ES-I3 (cell line): ENCODE results near the gene NOTCH1.

Experiments
- H3K36me3 ChIP-seq: 2 replicates; pipeline ENCODE4 v1.6.1; 2013; ENCODE audit warnings: mild to moderate bottlenecking, low read length, control low read depth, moderate library complexity; ENCODE audit not compliant: insufficient read depth
- H3K4me1 ChIP-seq: 2 replicates; pipeline ENCODE4 v1.6.1; 2013; ENCODE audit warnings: mild to moderate bottlenecking, control low read depth, low read length; ENCODE audit not compliant: insufficient read depth
- H3K9ac ChIP-seq: 2 replicates; pipeline ENCODE4 v1.6.1; 2013; ENCODE audit warnings: low read depth, mild to moderate bottlenecking, low read length, moderate library complexity
- H3K9me3 ChIP-seq: 2 replicates; pipeline ENCODE4 v1.6.1; 2013; ENCODE audit warnings: mild to moderate bottlenecking, low read length, moderate library complexity; ENCODE audit not compliant: control insufficient read depth, insufficient read depth

The NOTCH1 gene

DNA sequence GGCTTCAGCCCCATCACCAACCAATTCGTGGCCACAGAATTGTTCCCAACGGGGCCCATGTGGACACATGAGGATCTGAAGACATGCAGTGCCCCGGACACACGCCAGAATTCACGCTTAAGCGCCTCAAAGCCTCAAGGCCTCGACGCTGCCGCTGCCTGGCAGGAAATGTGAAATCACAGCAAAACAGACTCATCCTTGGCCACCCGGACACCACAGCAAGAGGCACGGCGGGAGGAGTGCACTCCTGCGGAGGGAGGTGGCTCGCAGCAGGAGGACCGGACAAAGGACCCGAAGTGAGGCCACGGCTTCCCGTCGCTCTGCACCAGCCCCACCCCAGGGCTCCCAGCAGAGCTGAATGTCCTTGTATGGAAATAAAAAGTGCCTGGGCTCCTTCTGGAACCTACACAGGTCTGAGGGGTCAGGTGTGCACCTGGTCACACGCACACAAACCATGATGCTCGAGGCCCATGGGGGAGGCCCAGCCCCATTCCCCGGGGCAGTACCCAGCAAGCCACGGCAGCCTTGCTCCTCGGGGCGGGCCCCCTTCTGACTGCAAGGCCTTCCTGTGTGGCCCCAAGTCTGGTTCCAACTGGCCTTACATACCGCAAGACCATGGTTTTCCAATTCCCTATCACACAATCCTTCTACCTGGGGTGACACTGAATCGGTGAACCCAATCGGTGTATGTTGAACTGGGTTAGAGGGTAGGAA lies 73.1 kb downstream of the NOTCH1 start:
- H3K9me3 ChIP-seq, result no peaks in the 10 kb centered on the region
- H3K4me1 ChIP-seq, result no peaks in the 10 kb centered on the region
- H3K36me3 ChIP-seq, result peaks cover 55% of the 10 kb centered on the region
- no peak overlapping the region for H3K9ac ChIP-seq

DNA sequence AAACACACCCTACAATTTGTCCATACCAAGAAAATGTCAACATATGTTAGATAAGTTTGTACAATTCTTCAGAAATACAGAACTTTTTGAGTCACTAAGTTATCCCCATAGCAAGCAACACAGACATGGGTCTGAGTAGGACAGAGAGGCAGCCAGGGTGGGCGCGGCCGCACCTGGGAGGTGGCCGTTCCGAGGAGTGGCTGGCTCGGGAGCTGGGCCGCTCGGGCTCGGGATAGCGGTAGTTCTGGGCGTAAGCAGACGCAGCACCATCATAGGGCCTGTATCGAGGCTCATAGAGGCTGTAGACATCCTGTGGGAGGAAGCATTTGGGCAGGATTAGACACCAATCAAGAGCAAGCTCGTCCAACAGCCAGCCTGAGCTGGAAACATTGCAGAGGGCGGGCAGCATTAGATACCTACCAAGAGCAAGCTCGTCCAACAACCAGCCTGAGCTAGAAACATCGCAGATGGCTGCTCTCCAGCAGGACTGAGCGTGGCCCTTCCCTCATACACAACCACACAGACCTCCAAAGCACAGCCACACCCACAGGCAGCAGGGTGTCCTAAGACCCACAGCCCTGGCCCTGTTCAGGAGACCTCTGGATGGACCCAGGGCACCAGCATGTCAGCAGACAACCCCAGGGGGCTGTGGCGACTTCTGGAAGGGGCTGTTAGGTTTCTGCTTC lies 73.9 kb downstream of the NOTCH1 start:
- peaks cover 49% of the 10 kb centered on the region for H3K36me3 ChIP-seq
- no peaks in the 10 kb centered on the region for H3K9me3 ChIP-seq
- no peaks in the 10 kb centered on the region for H3K4me1 ChIP-seq
- no peak overlapping the region for H3K9ac ChIP-seq

DNA sequence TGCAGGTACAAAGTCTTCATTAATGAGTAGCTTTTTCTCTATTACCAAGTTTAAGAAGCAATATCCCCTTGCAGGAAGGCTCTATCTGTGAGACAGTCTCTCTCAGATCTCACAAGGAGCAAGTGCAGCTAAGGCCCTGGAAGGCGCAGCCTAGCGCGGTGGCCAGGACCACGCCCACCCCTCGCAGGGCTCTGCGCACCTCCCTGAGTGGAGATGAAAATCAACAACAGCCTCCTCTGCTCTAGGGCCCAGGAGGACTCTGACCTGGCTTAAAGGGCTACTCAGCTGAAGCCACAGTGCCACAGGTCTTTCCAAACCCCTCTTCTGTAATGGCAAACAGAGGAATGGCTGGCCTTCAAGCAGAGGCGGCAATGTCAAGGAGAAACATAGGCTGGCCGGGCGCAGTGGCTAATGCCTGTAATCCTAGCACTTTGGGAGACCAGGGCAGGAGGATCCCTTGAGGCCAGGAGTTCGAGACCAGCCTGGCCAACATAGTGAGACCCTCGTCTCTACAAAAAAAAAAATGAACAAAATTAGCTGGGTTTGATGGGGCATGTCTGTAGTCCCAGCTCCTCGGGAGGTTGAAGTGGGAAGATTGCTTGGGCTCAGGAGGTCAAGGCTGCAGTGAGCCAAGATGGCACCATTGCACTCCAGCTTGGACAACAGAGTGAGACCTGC lies 74.9 kb downstream of the NOTCH1 start:
- no peak overlapping the region for H3K9ac ChIP-seq
- H3K9me3 ChIP-seq, result no peaks in the 10 kb centered on the region
- no peaks in the 10 kb centered on the region for H3K4me1 ChIP-seq
- peaks cover 44% of the 10 kb centered on the region for H3K36me3 ChIP-seq

DNA sequence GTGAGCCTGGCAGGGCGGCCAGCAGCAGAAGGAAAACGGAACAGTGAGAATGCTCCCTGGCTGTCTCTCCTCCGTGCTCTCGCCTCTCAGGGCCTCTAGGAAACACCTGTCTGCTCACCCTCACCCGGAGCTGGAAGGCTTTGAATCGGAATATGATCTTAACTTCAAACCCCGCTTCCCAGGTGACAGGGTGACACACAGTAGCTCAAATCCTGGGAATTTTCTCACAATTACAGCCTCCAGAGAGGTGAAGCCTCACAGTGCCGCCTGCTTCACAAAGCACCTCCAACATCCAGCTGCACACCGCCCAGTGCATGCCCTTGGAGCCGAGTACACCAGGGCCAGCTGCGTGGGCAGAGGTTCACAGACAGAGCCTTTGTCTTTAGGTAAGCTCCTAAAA lies 75.5 kb downstream of the NOTCH1 start:
- Histone ChIP-seq H3K4me1 (no peaks in the 10 kb centered on the region), H3K36me3 (peaks cover 44% of the 10 kb centered on the region)

DNA sequence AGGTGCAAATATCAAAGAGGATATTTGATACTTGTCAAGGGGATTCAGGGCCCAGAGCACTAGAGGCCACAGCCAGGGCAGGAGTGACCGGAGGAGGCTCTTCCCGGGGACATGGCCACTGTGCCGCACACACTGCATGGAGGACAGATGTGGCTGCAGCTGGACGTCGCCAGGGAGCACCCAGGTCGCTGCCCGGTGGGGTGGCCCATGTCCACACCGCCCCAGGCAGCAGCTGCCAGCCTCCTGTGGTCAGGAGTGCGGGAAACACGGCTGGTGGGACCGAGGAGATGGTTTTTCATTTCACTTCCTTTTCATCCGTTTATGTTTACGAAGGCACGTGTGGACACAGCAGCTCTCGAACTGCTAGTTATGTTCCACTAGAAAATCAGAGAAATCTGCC lies 78.1 kb downstream of the NOTCH1 start:
- no peaks in the 10 kb centered on the region for H3K9me3 ChIP-seq
- H3K4me1 ChIP-seq, result no peaks in the 10 kb centered on the region
- peaks cover 44% of the 10 kb centered on the region for H3K36me3 ChIP-seq
- H3K9ac ChIP-seq, result no peak overlapping the region

More for the DNA sequence above, 75.5 kb downstream of the NOTCH1 start:
- Histone ChIP-seq H3K9ac (no peak overlapping the region), H3K9me3 (no peaks in the 10 kb centered on the region)

DNA sequence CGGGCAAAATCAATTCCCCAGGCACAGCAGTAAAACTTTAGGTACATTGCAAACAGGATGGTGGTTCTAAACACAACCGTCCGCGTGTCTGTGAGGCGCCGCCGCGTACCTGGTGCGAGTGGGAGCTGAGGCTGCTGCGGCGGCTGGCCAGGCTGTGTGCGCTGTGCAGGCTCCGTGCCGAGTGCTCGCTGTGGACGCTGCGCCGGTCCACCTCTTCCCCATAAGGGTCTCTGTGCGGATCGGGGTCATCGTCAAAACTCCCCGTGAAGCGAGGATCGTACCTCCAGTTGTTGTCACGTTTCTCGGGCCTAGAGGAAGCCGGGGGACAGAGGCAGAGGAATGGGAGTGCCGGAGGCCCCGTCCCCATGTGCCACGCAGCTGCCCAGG lies 79.7 kb downstream of the NOTCH1 start:
- peaks cover 36% of the 10 kb centered on the region for H3K36me3 ChIP-seq
- H3K4me1 ChIP-seq, result no peaks in the 10 kb centered on the region
- H3K9ac ChIP-seq, result no peak overlapping the region
- no peaks in the 10 kb centered on the region for H3K9me3 ChIP-seq

DNA sequence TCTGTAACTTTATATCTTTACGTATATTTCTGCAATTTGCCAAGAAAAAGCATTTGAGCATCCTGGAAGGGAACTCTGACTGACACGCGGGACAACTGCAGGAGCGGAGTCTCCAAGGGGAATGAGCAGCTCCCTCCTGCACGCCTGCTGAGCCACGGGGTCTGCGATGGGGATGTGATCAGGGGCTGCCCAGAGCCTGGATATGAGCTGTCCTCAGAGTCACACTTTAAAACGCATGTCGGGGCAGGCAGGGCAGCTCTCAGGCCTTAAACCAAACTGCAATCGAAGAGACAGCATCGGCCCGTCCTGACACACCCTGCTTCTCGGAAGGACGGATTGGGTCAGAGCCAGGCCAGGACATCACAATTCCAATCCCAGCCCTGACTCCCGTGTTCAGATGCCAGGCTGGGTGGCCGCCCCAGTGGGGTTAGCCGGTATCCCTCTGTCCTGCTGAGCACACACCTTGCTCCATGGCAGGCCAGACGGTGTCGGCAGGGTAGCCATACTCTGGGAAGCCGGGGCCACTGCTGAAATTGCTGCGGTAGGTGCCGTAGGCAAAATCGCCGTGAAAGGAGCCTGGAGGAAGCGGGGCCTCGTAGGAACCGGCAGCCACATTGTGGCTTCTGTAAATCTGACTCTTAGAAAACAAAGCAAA lies 80.2 kb downstream of the NOTCH1 start:
- Histone ChIP-seq H3K9me3 (no peaks in the 10 kb centered on the region), H3K9ac (no peak overlapping the region), H3K4me1 (no peaks in the 10 kb centered on the region), H3K36me3 (peaks cover 41% of the 10 kb centered on the region)

DNA sequence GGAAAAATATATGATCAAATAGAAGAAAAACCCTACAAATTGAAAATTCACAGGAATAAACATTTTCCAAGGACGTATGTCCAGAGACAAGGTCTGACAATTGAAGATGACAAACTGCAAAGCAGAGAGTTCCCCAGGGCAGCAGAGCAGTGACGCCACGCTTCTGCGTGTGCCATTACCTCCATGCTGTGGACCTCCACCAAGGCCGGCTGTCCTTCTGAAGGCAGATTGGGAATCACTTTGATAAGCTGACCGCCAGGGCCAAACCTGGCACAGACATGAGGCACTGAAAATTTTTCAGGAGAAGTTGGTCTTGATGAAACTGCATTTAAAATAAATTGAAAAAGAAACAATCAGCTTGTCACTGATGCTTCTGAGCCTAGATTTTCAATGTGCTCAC lies 81.6 kb downstream of the NOTCH1 start:
- Histone ChIP-seq H3K9me3 (no peaks in the 10 kb centered on the region), H3K36me3 (peaks cover 51% of the 10 kb centered on the region), H3K4me1 (no peaks in the 10 kb centered on the region), H3K9ac (no peak overlapping the region)

DNA sequence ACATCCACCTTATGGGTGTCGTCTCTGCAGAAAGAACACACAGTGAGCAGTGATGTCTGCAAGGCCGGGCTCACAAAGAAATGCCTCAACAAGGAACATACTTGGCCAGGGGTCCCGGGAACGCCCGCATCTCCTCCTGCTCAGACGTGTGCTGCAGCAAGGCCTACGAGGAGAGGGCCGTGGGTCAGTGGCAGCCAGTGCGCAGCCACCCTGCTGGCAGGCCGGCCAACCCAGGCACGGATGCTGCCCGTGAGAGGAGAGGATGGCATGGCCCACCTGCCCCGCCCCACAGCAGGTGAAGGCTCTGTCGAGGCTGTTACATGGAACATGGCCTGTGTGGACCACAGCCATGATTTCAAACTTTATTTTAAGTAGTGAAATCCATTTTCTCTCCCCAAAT lies 82.3 kb downstream of the NOTCH1 start:
- no peaks in the 10 kb centered on the region for H3K9me3 ChIP-seq
- peaks cover 54% of the 10 kb centered on the region for H3K36me3 ChIP-seq
- H3K9ac ChIP-seq, result no peak overlapping the region
- no peaks in the 10 kb centered on the region for H3K4me1 ChIP-seq

DNA sequence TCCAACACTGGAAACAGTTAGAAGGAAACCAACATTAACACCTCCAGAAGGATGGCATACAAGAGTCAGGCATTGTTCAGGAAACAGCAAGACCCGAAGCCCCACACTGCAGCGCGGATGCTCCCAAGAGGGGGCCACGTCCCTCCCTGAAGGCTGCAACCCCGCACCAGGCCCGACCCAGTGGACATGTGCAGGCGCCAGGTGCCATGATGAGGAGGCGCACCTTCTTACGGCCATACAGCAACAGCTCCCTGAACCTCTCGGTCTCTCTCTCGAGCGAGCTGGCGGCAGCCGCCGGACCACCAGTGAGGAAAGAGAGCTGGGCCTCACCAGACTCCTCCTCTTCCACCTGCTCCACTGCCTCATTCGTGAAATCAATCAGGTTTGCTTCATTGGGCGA lies 83.2 kb downstream of the NOTCH1 start:
- H3K9me3 ChIP-seq, result no peaks in the 10 kb centered on the region
- H3K36me3 ChIP-seq, result peaks cover 58% of the 10 kb centered on the region
- no peaks in the 10 kb centered on the region for H3K4me1 ChIP-seq
- H3K9ac ChIP-seq, result no peak overlapping the region

DNA sequence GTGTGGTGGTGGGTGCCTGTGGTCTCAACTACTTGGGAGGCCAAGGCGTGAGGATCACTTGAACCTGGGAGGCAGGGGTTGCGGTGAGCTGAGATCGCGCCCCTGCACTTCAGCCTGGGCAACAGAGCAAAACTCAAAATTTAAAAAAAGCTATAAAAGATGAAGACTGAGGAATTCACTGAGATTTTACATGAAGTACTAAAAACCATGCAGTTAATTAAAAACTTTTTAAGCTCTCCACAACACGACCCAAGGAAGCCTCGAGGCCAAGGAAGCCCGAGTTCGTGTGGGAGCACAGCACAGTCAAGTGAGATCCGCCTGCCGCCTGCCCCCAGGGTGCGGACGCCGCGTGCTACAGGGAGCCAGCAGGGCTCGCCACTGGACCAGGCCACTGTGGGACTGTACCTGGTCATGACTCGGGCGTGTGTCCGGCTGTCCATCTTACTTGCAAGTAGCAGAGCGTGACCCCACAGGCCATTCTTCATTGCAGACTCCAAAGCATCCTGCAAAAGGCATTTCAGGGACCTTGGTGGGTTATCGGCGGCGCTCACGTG lies 85.0 kb downstream of the NOTCH1 start:
- H3K36me3 ChIP-seq, result peaks cover 68% of the 10 kb centered on the region
- no peaks in the 10 kb centered on the region for H3K4me1 ChIP-seq
- H3K9me3 ChIP-seq, result no peaks in the 10 kb centered on the region
- H3K9ac ChIP-seq, result no peak overlapping the region

DNA sequence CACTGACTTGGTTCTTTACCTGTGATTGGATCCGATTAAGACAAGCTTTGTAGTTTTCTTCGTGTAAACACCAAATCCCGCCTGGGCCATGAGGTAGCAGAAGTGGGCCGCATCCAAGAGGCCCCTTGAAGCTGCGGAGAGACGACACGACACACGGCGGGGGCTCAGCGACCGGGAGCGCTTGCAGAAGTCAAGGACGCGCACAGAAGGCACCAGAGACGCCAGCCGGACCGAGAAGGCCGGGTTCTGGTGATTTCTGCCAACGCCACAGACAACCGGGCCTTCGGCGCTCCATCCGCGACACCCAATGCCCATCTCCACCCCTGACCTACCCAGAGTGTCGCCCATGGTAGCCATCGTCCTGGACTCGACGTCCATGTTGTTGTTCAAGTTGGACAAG lies 86.4 kb downstream of the NOTCH1 start:
- Histone ChIP-seq H3K9me3 (no peaks in the 10 kb centered on the region), H3K9ac (no peak overlapping the region), H3K4me1 (no peaks in the 10 kb centered on the region), H3K36me3 (peaks cover 65% of the 10 kb centered on the region)

DNA sequence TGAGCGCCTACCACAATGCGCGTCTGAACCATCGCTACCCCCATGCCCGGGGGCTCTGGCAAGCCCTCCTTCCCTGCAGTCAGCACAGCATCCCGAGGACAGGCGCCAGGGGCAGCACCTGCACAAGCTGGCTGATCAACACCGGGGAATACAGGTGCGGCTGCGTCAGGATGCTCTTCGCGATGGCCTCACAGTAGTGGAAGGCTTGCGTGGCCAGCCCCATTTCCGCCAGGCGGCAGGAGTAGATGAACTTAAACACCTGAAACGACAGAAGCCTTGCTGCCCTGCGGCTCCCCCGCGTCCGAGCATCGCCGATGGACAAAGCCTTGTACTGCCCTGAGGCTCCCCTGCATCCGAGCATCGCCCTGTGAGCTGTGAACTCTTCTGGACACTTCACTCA lies 88.5 kb downstream of the NOTCH1 start:
- H3K36me3 ChIP-seq, result peaks cover 57% of the 10 kb centered on the region
- H3K4me1 ChIP-seq, result no peaks in the 10 kb centered on the region
- H3K9ac ChIP-seq, result no peak overlapping the region
- H3K9me3 ChIP-seq, result no peaks in the 10 kb centered on the region

DNA sequence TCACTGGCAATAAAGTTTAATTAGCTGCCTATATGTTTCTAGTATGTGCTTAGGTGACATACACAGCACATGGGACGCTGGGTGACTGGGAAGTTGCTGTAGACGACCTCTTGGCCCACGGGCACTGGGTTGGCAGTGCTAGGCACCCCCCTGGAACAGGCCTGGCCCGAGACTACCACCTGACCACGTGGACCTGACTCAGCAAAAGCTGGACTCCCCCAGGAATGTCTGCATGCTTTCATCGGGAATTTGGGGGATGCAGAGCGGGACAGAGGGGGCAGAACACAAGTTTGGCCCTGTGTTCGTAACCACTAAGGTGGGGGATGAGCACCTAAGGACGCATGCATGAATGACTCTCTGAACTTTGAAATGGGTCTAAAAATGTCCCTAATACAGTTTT lies 89.6 kb downstream of the NOTCH1 start:
- no peaks in the 10 kb centered on the region for H3K4me1 ChIP-seq
- no peak overlapping the region for H3K9ac ChIP-seq
- H3K9me3 ChIP-seq, result no peaks in the 10 kb centered on the region
- H3K36me3 ChIP-seq, result peaks cover 60% of the 10 kb centered on the region
